HL-60 (cell line): ENCODE measurements around the gene LRMDA.

Source experiments
- DNase-seq, 2 experiments: peaks; one replicate each; pipeline ENCODE4 v3.0.0-alpha.2; 2010 to 2020; ENCODE audit warnings: low read depth in 1 of 2, low spot score in 1 of 2
- H3K27ac ChIP-seq: fragments of 250-450 bp; sonication (Bioruptor Pico); replicated peaks from 2 replicates; pipeline ENCODE4 v1.5.1; 2020; ENCODE audit warnings: mild to moderate bottlenecking, moderate library complexity
- H3K27me3 ChIP-seq: fragments of 250-450 bp; sonication (Bioruptor Pico); 2 replicates; pipeline ENCODE4 v1.5.1; 2021; ENCODE audit warnings: mild to moderate bottlenecking, moderate library complexity; ENCODE audit not compliant: insufficient read depth, poor library complexity, severe bottlenecking
- H3K4me3 ChIP-seq: replicated peaks from 2 replicates; pipeline ENCODE4 v1.5.1; 2011; ENCODE audit warnings: mild to moderate bottlenecking, control low read depth, low read length; ENCODE audit not compliant: insufficient read depth
- GABPA ChIP-seq: IDR thresholded peaks from 2 replicates; pipeline ENCODE4 v1.6.1; 2012; ENCODE audit warnings: low read depth
- POLR2AphosphoS5 ChIP-seq: IDR thresholded peaks from 2 replicates; pipeline ENCODE4 v1.6.1; 2012; ENCODE audit warnings: low read depth
- SPI1 ChIP-seq: IDR thresholded peaks from 2 replicates; pipeline ENCODE4 v1.6.1; 2012; ENCODE audit warnings: low read depth, mild to moderate bottlenecking, borderline replicate concordance
- TF ChIP-seq, protein P1 (sequence below): IDR thresholded peaks from 2 replicates; pipeline ENCODE4 v1.6.1; 2012; ENCODE audit warnings: low read depth; ENCODE audit not compliant: insufficient replicate concordance
- TF ChIP-seq, protein P2 (sequence below): IDR thresholded peaks from one replicate; pipeline ENCODE4 v1.5.1; 2011; ENCODE audit warnings: low read length, control low read depth, inconsistent platforms; ENCODE audit not compliant: insufficient read depth

The LRMDA gene

DNA sequence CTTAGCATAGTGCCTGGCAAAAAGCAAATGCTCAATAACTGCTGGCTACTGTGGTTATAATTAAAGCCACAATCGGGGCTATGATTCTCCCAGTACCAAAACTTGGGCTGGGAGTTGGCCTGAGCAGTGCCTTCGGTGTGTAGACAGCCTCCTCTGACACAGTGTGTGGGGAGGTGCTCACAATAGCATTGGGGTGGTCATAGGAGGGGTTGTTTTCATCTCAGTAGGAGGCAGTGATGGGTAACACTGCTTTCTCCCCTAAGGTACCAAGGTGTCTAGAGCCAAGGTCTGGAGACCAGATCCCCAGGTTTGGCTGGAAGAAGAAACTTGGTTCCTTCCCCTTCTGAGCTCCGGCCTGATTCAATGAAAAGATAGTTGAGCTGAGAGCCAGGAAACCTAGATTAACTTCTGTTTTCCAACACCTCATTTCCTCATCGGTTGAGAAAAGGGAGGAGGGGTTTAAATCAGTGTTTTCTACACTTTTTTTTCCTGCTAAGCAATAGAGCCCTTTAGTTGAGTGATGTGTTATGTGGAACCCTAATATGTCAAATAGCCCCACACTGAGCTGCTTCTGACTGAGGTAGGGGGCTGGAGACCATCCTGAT is 68.2 kb downstream of the LRMDA start:
- peak in 1 of 2 experiments; percentile 28 for DNase-seq
- no peak overlapping the region for H3K4me3 ChIP-seq
- TF ChIP-seq, protein P1, sequence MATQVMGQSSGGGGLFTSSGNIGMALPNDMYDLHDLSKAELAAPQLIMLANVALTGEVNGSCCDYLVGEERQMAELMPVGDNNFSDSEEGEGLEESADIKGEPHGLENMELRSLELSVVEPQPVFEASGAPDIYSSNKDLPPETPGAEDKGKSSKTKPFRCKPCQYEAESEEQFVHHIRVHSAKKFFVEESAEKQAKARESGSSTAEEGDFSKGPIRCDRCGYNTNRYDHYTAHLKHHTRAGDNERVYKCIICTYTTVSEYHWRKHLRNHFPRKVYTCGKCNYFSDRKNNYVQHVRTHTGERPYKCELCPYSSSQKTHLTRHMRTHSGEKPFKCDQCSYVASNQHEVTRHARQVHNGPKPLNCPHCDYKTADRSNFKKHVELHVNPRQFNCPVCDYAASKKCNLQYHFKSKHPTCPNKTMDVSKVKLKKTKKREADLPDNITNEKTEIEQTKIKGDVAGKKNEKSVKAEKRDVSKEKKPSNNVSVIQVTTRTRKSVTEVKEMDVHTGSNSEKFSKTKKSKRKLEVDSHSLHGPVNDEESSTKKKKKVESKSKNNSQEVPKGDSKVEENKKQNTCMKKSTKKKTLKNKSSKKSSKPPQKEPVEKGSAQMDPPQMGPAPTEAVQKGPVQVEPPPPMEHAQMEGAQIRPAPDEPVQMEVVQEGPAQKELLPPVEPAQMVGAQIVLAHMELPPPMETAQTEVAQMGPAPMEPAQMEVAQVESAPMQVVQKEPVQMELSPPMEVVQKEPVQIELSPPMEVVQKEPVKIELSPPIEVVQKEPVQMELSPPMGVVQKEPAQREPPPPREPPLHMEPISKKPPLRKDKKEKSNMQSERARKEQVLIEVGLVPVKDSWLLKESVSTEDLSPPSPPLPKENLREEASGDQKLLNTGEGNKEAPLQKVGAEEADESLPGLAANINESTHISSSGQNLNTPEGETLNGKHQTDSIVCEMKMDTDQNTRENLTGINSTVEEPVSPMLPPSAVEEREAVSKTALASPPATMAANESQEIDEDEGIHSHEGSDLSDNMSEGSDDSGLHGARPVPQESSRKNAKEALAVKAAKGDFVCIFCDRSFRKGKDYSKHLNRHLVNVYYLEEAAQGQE = no peak
- TF ChIP-seq GABPA (no peak), SPI1 (no peak), POLR2AphosphoS5 (no peak)
- TF ChIP-seq, protein P2, sequence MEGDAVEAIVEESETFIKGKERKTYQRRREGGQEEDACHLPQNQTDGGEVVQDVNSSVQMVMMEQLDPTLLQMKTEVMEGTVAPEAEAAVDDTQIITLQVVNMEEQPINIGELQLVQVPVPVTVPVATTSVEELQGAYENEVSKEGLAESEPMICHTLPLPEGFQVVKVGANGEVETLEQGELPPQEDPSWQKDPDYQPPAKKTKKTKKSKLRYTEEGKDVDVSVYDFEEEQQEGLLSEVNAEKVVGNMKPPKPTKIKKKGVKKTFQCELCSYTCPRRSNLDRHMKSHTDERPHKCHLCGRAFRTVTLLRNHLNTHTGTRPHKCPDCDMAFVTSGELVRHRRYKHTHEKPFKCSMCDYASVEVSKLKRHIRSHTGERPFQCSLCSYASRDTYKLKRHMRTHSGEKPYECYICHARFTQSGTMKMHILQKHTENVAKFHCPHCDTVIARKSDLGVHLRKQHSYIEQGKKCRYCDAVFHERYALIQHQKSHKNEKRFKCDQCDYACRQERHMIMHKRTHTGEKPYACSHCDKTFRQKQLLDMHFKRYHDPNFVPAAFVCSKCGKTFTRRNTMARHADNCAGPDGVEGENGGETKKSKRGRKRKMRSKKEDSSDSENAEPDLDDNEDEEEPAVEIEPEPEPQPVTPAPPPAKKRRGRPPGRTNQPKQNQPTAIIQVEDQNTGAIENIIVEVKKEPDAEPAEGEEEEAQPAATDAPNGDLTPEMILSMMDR = no peak
- H3K27ac ChIP-seq = no peak overlapping the region
- no peaks in the 10 kb centered on the region for H3K27me3 ChIP-seq

DNA sequence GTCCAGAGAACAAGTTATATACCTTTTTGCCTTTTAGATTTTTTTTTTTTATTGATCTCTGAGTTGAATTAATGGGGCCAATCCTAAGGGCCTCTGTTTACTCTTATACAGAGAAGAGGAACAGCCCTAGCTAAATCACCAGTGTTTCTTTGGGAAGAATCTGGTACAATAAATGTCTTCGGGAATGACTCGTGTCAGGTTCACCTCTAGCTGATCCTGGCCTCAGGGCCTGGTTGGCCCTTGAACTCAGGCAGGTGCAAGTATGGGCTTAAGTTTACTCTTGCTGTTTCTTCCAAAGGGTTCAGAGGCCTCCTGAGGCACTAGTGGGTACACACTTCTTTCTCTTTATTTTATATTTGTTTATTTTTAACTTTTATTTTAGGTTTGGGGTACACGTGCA is 71.0 kb downstream of the LRMDA start:
- H3K4me3 ChIP-seq = no peak overlapping the region
- no peak for DNase-seq
- no peak overlapping the region for H3K27ac ChIP-seq
- H3K27me3 ChIP-seq = no peaks in the 10 kb centered on the region
- TF ChIP-seq, protein P1 = no peak
- TF ChIP-seq GABPA (no peak), POLR2AphosphoS5 (no peak), SPI1 (no peak)
- TF ChIP-seq, protein P2 = no peak

DNA sequence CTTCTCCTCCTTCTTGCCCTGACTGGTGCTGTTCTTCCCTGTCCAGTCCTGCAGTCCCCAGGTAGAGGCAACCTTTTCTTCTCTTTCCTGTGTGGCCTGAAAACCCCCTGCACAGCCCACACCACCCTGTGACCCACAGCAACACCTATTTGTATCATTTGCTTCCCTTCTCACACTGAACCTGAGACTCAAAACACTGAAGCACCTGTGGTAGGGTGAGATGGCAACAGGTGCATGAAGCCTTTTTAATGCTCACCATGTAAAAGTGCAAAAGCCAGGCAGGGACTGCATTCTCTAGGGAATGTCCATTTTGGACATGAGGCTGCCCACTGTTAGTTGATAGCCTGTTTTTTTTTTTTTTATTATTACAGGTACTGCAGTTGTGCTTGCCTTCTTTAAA is 71.4 kb downstream of the LRMDA start:
- TF ChIP-seq GABPA (no peak), POLR2AphosphoS5 (no peak), SPI1 (no peak)
- TF ChIP-seq, protein P2 = no peak
- TF ChIP-seq, protein P1 = no peak
- DNase-seq = no peak
- Histone ChIP-seq H3K4me3 (no peak overlapping the region), H3K27me3 (no peaks in the 10 kb centered on the region), H3K27ac (no peak overlapping the region)
